Hepatic stellate cell (primary cell): ENCODE data around the gene NAALADL2.
"Not testable (repeated sequence)": the region's sequence is repeated elsewhere in the genome, so short reads cannot be mapped to it uniquely, and the experiment has no call there.

Experiments
- DNase-seq: peaks from one replicate; pipeline ENCODE4 v3.0.0; 2011; ENCODE audit warnings: low spot score

The NAALADL2 gene

GRCh38 chr3:175590745-175591144 lies 731.6 kb downstream of the NAALADL2 start:
- no peak for DNase-seq

DNA sequence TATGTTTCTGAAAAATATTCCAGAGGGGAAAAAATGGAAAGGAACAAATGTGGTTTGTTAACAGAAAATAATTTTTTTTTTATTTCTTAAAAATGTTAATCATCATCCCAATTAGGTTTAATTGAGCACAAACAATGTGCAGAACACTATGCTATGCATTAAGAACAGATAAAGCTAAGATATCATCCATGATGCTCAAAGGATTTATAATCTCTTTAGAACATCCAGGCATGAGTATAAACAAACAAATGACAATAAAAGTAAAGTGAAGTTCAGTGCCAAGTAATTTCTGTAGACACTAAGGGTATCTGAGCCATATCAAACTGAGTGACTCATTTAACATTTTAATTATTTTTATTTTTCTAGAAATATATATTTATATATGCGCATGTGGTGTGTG lies 732.2 kb downstream of the NAALADL2 start:
- DNase-seq, result no peak

- DNase-seq, result no peak
Observed at GRCh38 chr3:175593331-175593730, 734.2 kb downstream of the NAALADL2 start.

DNA sequence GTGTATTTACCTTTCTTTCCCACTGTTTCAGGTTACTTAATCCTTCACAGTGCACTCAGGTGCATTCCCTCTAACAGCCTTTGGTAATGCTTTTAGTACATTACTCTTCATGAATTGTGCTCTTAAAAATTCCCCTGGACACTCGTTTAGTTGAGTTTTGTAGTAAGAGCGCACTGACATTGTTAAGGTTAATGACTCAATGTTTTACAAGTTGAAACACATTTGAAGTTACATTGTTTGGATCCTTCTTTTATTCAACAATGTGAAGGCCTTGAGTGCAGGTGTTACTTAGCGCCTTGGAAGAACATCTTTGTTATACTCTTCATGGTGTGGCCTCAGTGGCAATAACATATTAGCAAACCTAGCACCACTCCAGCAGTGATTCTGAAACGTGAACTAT lies 739.6 kb downstream of the NAALADL2 start:
- no peak for DNase-seq

DNA sequence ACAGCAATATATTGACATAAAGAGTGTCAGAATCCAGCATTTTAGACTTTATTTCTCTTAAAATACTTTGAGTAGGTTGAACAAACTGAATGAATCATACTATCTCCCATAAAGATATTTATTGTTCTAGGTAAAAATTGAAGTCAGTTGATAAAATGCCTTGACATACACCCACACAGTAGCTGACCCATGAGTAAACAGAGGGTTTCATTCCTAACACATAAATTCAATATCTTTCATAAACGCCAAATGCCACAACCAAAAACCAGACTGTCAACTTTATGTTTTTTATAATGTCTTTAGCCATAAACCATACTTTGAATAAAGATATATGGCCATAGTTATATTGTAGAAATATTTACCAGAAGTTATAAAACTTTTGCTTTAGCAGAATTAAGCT lies 742.4 kb downstream of the NAALADL2 start:
- DNase-seq, result no peak

- no peak for DNase-seq
Observed at GRCh38 chr3:175605851-175606250, 746.7 kb downstream of the NAALADL2 start.

DNA sequence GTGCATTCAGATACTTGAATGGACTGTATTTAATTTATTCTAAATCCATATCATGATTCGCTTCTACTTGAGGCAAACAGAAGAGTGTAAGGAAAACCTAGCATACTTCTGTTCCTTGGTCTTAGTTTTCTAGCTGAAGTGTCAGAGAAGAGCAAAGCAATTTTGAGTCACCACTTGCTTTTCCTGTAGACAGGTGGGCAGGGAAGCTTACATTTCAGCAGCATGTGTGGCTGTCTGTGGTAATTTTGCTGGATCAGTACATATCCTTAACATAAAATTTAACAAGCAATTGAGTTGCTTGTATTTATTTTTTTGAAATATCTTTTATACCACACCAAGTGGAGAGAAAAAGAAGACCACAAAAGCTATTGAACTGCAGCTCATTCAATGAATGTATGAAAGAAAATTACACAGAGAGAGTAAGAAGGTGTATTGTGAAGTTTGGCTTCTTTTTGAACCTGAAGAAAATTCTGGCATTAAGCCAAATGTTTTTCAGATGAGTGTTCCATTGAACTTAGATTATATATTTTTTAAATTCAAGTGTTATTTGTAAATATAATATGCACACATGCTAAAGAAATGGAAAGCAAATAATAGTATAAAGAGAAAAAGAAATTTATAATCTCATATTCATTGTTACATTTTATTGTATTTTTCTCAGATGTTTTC lies 747.6 kb downstream of the NAALADL2 start:
- DNase-seq, result no peak

DNA sequence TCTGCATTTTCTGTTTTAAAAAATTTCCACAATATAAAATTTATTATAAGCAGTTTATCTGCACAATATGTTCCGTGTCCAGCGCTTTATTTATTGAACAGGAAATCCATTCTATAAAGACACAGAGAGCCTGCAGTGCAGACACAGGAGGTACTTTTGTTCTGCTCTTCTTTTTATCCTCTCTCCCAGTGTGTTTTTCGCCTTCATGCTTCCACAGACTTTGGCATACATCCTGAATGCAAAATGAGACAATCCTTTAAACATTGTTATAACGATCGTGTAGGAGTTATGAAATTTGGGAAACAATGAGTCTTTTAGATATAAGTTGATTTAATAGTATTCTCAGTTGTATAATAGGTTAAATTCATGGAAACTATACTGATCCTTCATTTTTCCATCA lies 749.2 kb downstream of the NAALADL2 start:
- DNase-seq, result no peak

GRCh38 chr3:175608911-175609310 lies 749.8 kb downstream of the NAALADL2 start:
- DNase-seq, result no peak

DNA sequence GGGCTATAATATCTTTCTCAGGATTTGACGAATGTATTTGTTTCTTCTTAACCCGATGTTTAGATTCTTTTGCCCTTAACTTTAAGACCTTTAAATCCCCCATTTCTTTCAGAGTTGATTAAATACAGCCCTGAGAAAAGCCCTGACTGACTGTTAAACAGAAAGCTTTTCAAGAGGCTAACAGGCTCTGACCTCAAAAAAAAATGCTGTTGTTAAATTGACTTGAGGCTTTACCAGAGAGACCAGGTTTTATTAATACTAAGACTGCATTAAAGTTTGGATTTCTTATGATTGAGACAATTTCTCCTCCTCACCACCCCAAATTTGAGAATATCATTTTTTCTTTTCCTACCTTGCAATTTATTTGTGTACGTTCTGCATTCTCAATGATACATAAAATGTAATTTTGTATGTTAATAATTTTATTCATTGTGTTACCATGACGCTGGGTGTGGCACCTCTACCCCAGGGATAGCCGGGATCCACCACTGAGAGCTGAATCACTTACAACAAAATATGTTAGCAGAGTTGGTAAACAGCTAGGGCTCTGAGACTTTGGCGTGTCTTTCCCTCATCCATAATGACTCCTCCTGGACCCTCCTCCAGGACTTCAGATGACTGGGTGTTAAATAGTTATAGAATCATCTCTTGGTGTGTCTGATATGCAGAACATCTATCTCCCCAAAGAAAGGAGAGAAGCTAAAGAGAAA lies 753.5 kb downstream of the NAALADL2 start:
- DNase-seq, result no peak

GRCh38 chr3:175614107-175614506 lies 755.0 kb downstream of the NAALADL2 start:
- not testable (repeated sequence) for DNase-seq

- no peak for DNase-seq
Observed at GRCh38 chr3:175617247-175617646, 758.1 kb downstream of the NAALADL2 start.

GRCh38 chr3:175619369-175619768 lies 760.2 kb downstream of the NAALADL2 start:
- DNase-seq, result no peak

GRCh38 chr3:175620093-175620492 lies 761.0 kb downstream of the NAALADL2 start:
- DNase-seq, result no peak

GRCh38 chr3:175620532-175620931 lies 761.4 kb downstream of the NAALADL2 start:
- DNase-seq, result no peak

DNA sequence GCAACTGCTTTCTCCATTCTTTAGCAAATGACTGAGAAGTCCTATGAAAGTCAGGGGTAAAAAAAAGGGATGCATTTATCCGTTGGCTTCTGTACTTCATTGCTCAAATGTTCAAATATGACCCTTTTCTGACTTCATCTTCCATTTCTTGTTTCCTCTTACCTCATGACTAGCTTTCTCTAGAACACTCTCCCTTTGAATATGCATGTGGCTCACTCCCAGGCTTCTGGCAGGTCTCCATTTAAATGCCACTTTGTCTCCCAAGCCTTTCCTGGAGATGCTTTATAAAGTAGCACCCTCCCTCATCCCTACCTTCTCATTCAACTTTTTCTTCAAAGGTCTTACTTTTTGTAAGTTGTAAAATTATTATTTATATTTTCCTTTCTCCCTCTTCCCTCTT lies 781.8 kb downstream of the NAALADL2 start:
- no peak for DNase-seq

- no peak for DNase-seq
Observed at GRCh38 chr3:175646865-175647264, 787.7 kb downstream of the NAALADL2 start.

DNA sequence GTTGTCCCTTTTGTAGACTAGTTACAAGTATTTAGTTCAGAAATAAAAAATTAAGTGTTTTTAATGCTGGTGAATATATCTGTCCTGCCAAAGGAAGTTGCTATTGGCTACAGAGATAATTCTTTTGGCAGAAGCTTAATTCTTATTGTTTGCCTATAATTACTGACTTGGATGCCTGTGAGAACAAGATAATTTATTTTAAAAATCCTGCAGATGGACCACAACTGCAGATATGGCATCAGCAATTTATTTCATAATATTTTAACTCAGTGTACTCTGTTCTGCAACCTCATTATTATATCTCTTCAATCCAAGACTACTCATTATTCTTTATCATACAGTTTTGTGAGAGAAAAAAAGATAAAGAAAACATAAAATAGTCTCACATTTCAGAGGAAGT lies 789.8 kb downstream of the NAALADL2 start:
- no peak for DNase-seq

GRCh38 chr3:175651716-175652115 lies 792.6 kb downstream of the NAALADL2 start:
- no peak for DNase-seq

- no peak for DNase-seq
Observed at GRCh38 chr3:175655351-175655750, 796.2 kb downstream of the NAALADL2 start.

- DNase-seq, result no peak
Observed at GRCh38 chr3:175656461-175656860, 797.3 kb downstream of the NAALADL2 start.

DNA sequence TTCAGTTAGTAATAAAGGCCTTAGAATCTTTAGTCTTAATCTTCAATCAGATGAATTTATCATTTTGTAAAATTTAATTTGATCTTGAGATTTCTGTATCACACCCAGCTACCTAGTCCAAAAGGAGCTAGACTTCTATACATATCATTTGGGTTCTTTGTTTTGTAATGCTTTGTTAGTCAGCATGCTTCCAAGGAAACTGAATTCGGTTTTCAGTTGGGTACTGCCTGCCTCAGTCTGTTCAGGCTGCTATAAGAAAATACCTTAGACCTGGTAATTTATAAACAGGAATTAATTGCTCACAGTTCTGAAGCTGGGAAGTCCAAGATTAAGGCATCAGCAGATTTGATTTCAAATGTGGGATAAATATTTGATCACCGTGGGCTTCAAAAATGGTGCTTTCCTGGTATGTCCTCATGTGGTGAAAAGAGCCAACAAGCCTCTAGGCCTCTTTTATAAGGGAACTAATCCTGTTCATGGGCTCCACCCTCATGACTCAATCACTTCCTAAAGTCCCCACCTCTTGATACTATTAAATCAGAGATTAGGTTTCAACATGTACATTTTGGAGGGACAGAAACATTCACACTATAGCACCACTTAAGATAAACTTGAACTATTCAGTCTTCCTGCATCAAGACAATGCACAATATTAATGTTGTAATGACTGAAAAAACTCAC lies 800.7 kb downstream of the NAALADL2 start:
- no peak for DNase-seq

- no peak for DNase-seq
Observed at GRCh38 chr3:175662815-175663214, 803.7 kb downstream of the NAALADL2 start.
